ENCODE measurements around the gene C2.
"Not testable (repeated sequence)": the region's sequence is repeated elsewhere in the genome, so short reads cannot be mapped to it uniquely, and the experiment has no call there.

DNA sequence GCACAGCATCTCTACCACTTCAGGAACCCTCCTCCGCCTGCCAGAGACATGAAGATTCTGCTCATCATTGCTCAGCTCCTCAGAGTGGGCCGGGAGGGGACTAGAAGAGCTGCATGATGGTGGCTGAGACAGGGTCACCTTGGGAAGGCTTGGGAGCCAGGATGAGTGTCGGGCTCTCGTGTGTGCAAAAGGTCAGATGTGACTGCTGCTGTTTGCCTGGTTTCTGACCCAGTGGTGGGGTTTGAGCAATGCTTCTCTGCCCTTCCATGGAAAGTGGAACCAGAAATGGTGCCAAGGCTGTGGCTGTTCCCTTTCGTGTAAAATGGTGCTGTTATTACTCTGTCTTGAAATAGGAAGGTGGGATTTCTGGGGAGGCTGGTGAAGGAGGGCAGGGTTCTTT, 53.5 kb downstream of the C2 start:
- TF ChIP-seq EZH2phosphoT487 (IDR thresholded peaks at IDR 0.05; ENCODE audit: insufficient read depth, low read depth); EZH2 (IDR thresholded peaks at IDR 0.05; ENCODE audit: insufficient read depth, poor library complexity, severe bottlenecking): not testable (repeated sequence)
